Measurements from ENCODE around the gene FZD7.

Gene FZD7

GRCh38 chr2:202033317-202034248 lies at the start of gene FZD7:
TSS of gene FZD7 (plus strand) at chr2:202033855. CDS start at chr2:202034648, 793 bp downstream.
- no peak for DNase-seq

- DNase-seq, result no peak
Observed at GRCh38 chr2:201984333-201984732, 49.3 kb upstream of the FZD7 start.

GRCh38 chr2:201984800-201985525 lies 48.7 kb upstream of the FZD7 start:
- DNase-seq, result no peak

GRCh38 chr2:201985728-201986462 lies 47.8 kb upstream of the FZD7 start:
- no peak for DNase-seq

- DNase-seq, result no peak
Observed at GRCh38 chr2:201986463-201986735, 47.3 kb upstream of the FZD7 start.

- DNase-seq, result no peak
Observed at GRCh38 chr2:201987426-201987825, 46.2 kb upstream of the FZD7 start.

- DNase-seq, result no peak
Observed at GRCh38 chr2:201990069-201990468, 43.6 kb upstream of the FZD7 start.

- no peak for DNase-seq
Observed at GRCh38 chr2:201992960-201993359, 40.7 kb upstream of the FZD7 start.

GRCh38 chr2:201994973-201995638 lies 38.5 kb upstream of the FZD7 start:
- no peak for DNase-seq

GRCh38 chr2:201996006-201996405 lies 37.6 kb upstream of the FZD7 start:
- no peak for DNase-seq

- DNase-seq, result no peak
Observed at GRCh38 chr2:201996679-201997314, 36.9 kb upstream of the FZD7 start.

GRCh38 chr2:201999279-201999678 lies 34.4 kb upstream of the FZD7 start:
- no peak for DNase-seq

GRCh38 chr2:202001826-202002225 lies 31.8 kb upstream of the FZD7 start:
- no peak for DNase-seq

GRCh38 chr2:202002381-202002780 lies 31.3 kb upstream of the FZD7 start:
- no peak for DNase-seq

- DNase-seq, result no peak
Observed at GRCh38 chr2:202005272-202005887, 28.3 kb upstream of the FZD7 start.

GRCh38 chr2:202006301-202006700 lies 27.4 kb upstream of the FZD7 start:
- no peak for DNase-seq

GRCh38 chr2:202007015-202007982 lies 26.4 kb upstream of the FZD7 start:
- no peak for DNase-seq

GRCh38 chr2:202007983-202008354 lies 25.7 kb upstream of the FZD7 start:
- no peak for DNase-seq

GRCh38 chr2:202009019-202009481 lies 24.6 kb upstream of the FZD7 start:
- no peak for DNase-seq

GRCh38 chr2:202009581-202009980 lies 24.1 kb upstream of the FZD7 start:
- no peak for DNase-seq

- no peak for DNase-seq
Observed at GRCh38 chr2:202014318-202014717, 19.3 kb upstream of the FZD7 start.

Data from NCI-H1436 treated with DMSO at 0.1 percent for 48 hours (cell line).